Stomach (tissue), 9 donors: ENCODE data around the gene GPR4. TPM values are rescaled to one million over a fixed set of nuclear protein-coding genes. Genes with fewer than 3 reads are reported as not detected.
"Not testable (repeated sequence)": the region's sequence is repeated elsewhere in the genome, so short reads cannot be mapped to it uniquely, and the experiment has no call there.

Experiments
- DNase-seq, 2 donors: peaks; one replicate each; pipeline versions ENCODE4 v3.0.0 to v3.0.0-alpha.2; 2013 to 2019
- H3K27ac ChIP-seq, 5 donors: fragments of 200-600 bp in 4 of 5; sonication (generic) in 4 of 5; one replicate each; pipeline ENCODE4 v1.5.1; 2013 to 2019; ENCODE audit warnings: mild to moderate bottlenecking in 1 of 5, moderate library complexity in 1 of 5
- H3K27me3 ChIP-seq, 3 donors: fragments of 200-600 bp; sonication (generic); one replicate each; pipeline ENCODE4 v1.5.1; 2017 to 2019; ENCODE audit warnings: mixed run types in 1 of 3
- H3K36me3 ChIP-seq, 4 donors: fragments of 200-600 bp; sonication (generic); 1 replicate in 3 of 4; 2 replicates in 1 of 4; pipeline ENCODE4 v1.5.1; 2016 to 2019
- H3K4me1 ChIP-seq, 4 donors: fragments of 200-600 bp; sonication (generic); one replicate each; pipeline ENCODE4 v1.5.1; 2016 to 2019
- H3K4me3 ChIP-seq, 4 donors: fragments of 200-600 bp; sonication (generic) in 3 of 4; one replicate each; pipeline ENCODE4 v1.5.1; 2016 to 2019; ENCODE audit warnings: mild to moderate bottlenecking in 1 of 4
- H3K9me3 ChIP-seq, 4 donors: fragments of 200-600 bp; sonication (generic); one replicate each; pipeline ENCODE4 v1.5.1; 2016 to 2019
- CTCF ChIP-seq, 7 experiments: fragments of 450-650 bp in 4 of 7; fragments of 200-600 bp in 3 of 7; sonication (generic) in 3 of 7; IDR thresholded peaks; one replicate each; pipeline ENCODE4 v1.5.1; 2016 to 2019; ENCODE audit warnings: antibody characterized with exemption in 7 of 7, control low read depth in 2 of 7, mild to moderate bottlenecking in 1 of 7
- EP300 ChIP-seq: sonication (generic); formaldehyde crosslinking; IDR thresholded peaks from one replicate; pipeline ENCODE4 v1.6.1; 2017; ENCODE audit warnings: antibody characterized with exemption
- POLR2A ChIP-seq, 4 donors: fragments of 450-650 bp; IDR thresholded peaks; one replicate each; pipeline ENCODE4 v1.6.1; 2016; ENCODE audit warnings: antibody characterized with exemption in 4 of 4, control low read depth in 2 of 4, mild to moderate bottlenecking in 1 of 4, moderate library complexity in 1 of 4
- POLR2AphosphoS5 ChIP-seq, 3 donors: sonication (generic); formaldehyde crosslinking; IDR thresholded peaks; one replicate each; pipeline ENCODE4 v1.6.1; 2016; ENCODE audit warnings: antibody characterized with exemption in 3 of 3
- WGBS, 5 donors: extraction: QIAGEN DNeasy Blood & Tissue Kit in 3 of 5; methylation state at CpG; one replicate each; pipeline versions ENCODE4 v1.1.5 to v1.1.7; 2013 to 2018; 5-methylcytosine and 5-hydroxymethylcytosine counted together
- intact Hi-C: fragments of 100-400 bp; cut with DNase I; formaldehyde crosslinking; loops from one replicate; pipeline ENCODE4 v1.15.1; 2023; ENCODE audit warnings: low total_unique reads
- polyA plus RNA-seq, 3 donors: library from polyadenylated mRNA; stranded (reverse); fragments of 200-250 nt; gene quantifications; one replicate each; pipeline ENCODE4 v1.2.3, GENCODE V29; 2013
- total RNA-seq, 5 donors: library from RNA; depleted of rRNA; stranded (reverse); fragments of >200 nt; gene quantifications; one replicate each; pipeline versions ENCODE4 v1.1.0 to v1.2.3, GENCODE V29; 2014 to 2016
- donor health status: healthy with polysubstance abuse.
- donor health status: Bipolar disorder and iron deficiency.
- donor health status: healthy.

The GPR4 gene
- total and polyA plus RNA-seq, 8 donors = 0.60 to 5.8 (median 2.3) TPM

DNA sequence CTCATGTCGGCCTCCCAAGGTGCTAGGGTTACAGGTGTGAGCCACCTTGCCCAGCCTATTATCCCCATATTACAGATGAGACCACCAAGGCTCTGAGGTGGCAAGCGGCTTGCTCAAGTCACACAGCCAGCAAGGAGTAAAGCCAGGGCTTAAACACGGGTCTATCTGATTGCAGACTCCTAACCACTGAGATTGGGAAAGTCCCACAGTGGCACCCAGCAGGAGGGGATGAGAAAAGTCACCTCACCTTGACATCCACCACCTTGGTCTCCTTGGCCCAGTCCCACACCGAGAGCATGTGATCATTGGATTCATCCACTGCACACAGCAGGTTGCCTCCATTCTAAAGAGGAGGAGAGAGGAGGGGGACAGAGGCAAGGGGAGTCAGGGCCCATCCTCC lies 27.7 kb upstream of the GPR4 start:
- no peak for DNase-seq
- Histone ChIP-seq H3K27ac (no peak overlapping the region), H3K27me3 (no peaks in the 10 kb centered on the region), H3K9me3 (no peaks in the 10 kb centered on the region), H3K36me3 (peaks cover 17 to 56% (median 55%) of the 10 kb centered on the region in 4 donors), H3K4me1 (peaks cover 0 to 13% (median 8%) of the 10 kb centered on the region in 4 donors), H3K4me3 (no peak overlapping the region)
- 72 to 89% (median 86%) methylated on average over 3 to 4 of the region's 4 CpGs for WGBS, 5 donors
- intact Hi-C loops = no loop called here
- TF ChIP-seq EP300 = no peak
- no peak for TF ChIP-seq CTCF (IDR thresholded peaks at IDR 0.05)
- no peak for TF ChIP-seq POLR2A (IDR thresholded peaks at IDR 0.05)
- no peak for TF ChIP-seq POLR2AphosphoS5 (IDR thresholded peaks at IDR 0.05)

DNA sequence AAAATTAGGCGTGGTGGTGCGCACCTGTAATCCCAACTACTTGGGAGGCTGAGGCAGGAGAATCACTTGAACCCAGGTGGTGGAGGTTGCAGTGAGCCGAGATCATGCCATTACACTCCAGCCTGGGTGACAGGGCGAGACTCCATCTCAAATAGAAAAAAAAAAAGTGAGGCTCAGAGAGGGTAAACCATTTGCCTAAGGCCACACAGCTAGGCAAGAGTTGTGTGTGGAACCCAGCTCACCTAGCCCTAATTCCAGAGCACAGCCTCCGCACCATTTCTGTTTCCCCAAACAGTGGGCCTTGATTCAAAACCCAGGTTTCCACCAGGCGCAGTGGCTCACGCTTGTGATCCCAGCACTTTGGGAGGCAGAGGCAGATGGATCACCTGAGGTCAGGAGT lies 26.2 kb upstream of the GPR4 start:
- H3K9me3 ChIP-seq, intact Hi-C loops, H3K27ac ChIP-seq, H3K27me3 ChIP-seq, DNase-seq, H3K4me3 ChIP-seq: not testable (repeated sequence)
- 90 to 99% (median 98%) methylated on average over 7 of the region's 7 CpGs for WGBS, 5 donors
- peaks cover 17 to 70% (median 69%) of the 10 kb centered on the region in 4 donors for H3K36me3 ChIP-seq
- H3K4me1 ChIP-seq = peaks cover 0 to 13% (median 8%) of the 10 kb centered on the region in 4 donors

DNA sequence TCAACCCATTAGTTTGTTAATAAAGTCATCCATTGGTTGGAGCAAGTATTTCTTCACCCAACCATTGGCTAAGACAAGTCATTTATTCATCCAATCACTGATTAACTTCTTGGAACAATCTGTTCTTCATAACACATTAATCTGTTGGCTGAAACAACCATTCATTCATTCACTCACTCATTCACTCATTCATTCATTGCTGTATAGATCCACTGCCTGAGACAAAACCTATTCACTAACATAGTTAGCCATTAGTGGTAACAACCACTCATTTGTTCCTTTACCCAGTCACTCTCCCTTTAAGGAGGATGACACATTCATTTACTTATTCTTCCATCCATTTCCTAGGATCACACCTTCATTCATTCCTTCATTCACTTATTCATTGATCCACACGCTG lies 22.0 kb upstream of the GPR4 start:
- DNase-seq = no peak
- intact Hi-C loops = no loop called here
- Histone ChIP-seq H3K9me3 (no peaks in the 10 kb centered on the region), H3K27ac (no peak overlapping the region), H3K36me3 (peaks cover 45 to 99% (median 98%) of the 10 kb centered on the region in 4 donors), H3K27me3 (no peaks in the 10 kb centered on the region), H3K4me1 (no peaks in the 10 kb centered on the region), H3K4me3 (no peak overlapping the region)
- 69 to 93% (median 89%) methylated on average over 1 of the region's 1 CpG for WGBS, 5 donors
- no peak for TF ChIP-seq CTCF (IDR thresholded peaks at IDR 0.05)

DNA sequence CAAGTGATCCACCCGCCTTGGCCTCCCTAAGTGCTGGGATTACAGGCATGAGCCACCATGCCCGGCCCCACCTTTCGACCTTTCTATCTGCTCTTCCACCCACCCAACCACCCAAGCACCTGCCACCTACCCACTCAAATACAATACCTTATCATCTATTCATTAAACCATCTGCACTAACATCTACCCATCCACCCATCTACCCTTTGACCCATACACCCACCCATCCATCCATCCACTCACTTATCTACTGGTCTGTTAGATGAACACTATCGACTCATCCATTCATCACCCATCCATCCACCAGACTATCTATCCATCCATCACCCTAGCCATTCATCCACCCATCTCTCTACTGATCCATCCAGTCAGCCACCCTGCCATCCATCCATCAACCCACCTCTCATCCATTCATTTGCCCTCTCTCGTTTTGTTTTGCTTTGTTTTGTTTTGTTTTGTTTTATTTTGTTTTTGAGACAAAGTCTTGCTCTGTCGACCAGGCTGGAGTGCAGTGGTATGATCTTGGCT lies 20.0 kb upstream of the GPR4 start:
- no peak for DNase-seq
- Histone ChIP-seq H3K27me3 (no peaks in the 10 kb centered on the region), H3K27ac (no peak overlapping the region), H3K4me1 (no peaks in the 10 kb centered on the region), H3K4me3 (no peak overlapping the region), H3K36me3 (peaks cover 38 to 99% (median 98%) of the 10 kb centered on the region in 4 donors), H3K9me3 (no peaks in the 10 kb centered on the region)
- WGBS, 5 donors = 79 to 90% (median 86%) methylated on average over 6 of the region's 6 CpGs
- no peak for TF ChIP-seq POLR2AphosphoS5 (IDR thresholded peaks at IDR 0.05)
- TF ChIP-seq EP300 = no peak
- TF ChIP-seq CTCF (IDR thresholded peaks at IDR 0.05) = no peak
- TF ChIP-seq POLR2A (IDR thresholded peaks at IDR 0.05) = no peak
- intact Hi-C loops = no loop called here

DNA sequence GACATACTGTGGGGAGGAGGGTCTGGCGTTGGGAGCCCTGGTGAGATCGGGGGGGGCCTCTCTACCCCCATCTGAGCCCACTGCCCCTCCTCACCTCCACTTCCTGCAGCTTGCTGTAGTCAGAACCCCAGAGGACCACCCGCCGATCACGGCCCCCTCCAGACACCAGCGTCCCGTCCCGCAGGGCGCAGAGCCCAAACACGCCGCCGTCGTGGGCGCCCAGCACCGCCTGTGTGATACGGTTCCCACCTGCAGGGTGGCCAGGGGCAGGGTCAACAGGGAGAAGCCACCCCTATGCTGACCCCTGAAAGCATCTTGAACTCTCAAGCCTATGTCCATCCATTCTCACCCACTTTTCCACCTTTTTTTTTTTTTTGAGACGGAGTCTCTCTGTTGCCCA lies 19.4 kb upstream of the GPR4 start:
- WGBS, 5 donors = 90 to 94% (median 92%) methylated on average over 6 to 17 of the region's 17 CpGs
- peaks cover 38 to 99% (median 98%) of the 10 kb centered on the region in 4 donors for H3K36me3 ChIP-seq
- H3K9me3 ChIP-seq = no peaks in the 10 kb centered on the region
- H3K4me3 ChIP-seq = no peak overlapping the region
- H3K4me1 ChIP-seq = peaks cover 0 to 3% (median under 1%) of the 10 kb centered on the region in 4 donors
- DNase-seq = no peak
- intact Hi-C loops = no loop called here
- no peaks in the 10 kb centered on the region for H3K27me3 ChIP-seq
- no peak overlapping the region for H3K27ac ChIP-seq
- no peak for TF ChIP-seq CTCF (IDR thresholded peaks at IDR 0.05)
- TF ChIP-seq POLR2AphosphoS5 (IDR thresholded peaks at IDR 0.05) = no peak
- TF ChIP-seq EP300 = no peak
- TF ChIP-seq POLR2A (IDR thresholded peaks at IDR 0.05) = no peak
